ENCODE measurements around the gene CDH12. TPM values are rescaled to one million over a fixed set of nuclear protein-coding genes. Genes with fewer than 3 reads are reported as not detected.

CDH12 gene
- total RNA-seq, 1 donor from 2014 or later: not detected

GRCh38 chr5:21773456-21773855, 1079.7 kb downstream of the CDH12 start:
- intact Hi-C loops (cut with micrococcal nuclease): no loop called here

DNA sequence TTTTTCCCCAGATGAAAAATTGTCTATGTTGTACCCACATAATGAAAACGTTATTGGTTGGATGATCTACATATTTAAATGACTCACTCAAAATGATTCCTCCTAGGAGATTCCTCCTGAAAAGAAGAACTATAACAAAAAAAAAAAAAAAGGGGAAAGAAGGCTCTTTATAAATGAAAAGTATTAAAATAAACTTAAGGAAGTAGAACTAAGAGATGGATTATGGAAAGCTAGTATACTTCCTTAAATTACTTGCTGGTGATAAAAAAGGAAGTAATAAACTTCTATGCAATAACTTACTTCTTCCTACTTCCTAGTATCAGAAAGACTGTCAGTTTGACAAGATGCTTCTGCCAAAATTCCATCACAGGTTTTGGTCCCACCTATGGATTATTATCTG, 1087.7 kb downstream of the CDH12 start:
- intact Hi-C loops (cut with micrococcal nuclease): no loop called here

- intact Hi-C loops (cut with micrococcal nuclease): no loop called here
Observed at GRCh38 chr5:21739096-21739495, 1114.0 kb downstream of the CDH12 start.

DNA sequence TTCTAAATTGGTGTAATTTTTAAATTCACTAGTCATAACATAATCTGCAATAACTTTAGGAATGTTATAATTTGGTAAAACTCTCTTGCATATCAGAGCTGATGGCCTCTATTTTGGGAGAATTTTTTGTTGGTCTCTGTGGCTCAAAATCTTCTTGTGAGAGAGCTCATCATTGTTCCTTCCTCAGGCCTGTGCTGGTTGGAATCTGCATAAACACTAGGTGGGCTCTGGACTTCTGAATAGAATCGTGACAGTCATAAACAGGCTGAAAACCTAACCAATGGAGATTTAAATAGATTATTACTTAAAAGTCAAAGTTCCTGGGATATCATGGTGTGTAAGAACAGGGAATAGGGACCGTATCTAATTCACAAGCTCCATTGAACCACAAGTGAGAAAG, 1129.6 kb downstream of the CDH12 start:
- intact Hi-C loops (cut with micrococcal nuclease): no loop called here

DNA sequence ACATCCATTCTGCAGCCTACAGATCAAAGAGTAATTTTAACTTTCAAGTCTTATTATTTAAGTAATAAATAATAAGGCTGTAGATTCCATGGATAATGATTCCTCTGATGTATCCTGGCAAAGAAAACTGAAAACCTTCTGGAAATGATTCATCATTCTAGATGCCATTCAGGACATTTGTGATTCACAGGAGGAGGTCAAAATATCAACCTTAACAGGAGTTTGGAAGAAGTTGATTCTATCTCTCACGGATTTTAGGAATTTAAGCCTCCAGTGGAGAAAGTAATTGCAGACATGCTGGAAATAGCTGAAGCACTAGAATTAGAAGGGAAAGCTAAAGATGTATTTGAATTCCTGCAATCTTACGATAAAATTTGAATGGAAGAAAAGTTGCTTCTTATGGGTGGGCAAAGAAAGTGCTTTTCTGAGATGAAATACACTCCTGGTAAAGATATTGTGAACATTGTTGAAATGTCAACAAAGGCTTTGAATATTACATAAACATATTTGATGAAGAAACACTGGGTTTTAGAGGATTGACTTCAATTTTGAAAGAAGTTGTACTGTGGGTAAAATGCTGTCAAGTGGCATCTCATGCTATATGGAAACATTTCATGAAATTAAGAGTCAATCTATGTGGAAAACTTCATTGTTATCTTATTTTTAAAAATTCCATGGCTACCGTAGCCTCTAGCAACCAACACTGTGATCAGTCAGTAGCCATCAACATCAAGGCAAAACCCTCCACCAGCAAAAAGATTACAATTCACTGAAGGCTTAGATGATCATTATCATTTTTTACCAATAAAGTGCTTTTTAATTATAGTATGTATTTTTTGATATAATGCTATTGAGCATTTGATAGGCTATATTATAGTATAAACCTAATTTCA, 1141.0 kb downstream of the CDH12 start:
- intact Hi-C loops (cut with micrococcal nuclease): no loop called here

DNA sequence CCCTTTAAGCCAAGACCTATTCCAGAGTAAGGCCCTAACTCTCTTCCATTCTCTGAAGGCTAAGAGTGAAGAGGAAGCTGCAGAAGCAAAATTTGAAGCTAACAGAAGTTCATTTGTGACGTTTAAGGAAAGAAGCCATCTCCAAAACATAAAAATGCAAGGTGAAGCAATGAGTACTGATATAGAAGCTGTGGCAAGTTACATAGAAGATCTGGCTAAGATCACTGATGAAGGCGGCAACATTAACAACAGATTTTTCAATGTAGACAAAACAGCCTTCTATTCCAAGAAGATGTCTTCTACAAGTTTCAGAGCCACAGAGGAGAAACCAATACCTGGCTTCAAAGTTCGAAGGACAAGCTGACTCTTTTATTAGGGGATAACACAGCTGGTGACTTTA, 1143.4 kb downstream of the CDH12 start:
- intact Hi-C loops (cut with micrococcal nuclease): no loop called here

GRCh38 chr5:21704974-21705668, 1148.0 kb downstream of the CDH12 start:
- intact Hi-C loops (cut with micrococcal nuclease): no loop called here

DNA sequence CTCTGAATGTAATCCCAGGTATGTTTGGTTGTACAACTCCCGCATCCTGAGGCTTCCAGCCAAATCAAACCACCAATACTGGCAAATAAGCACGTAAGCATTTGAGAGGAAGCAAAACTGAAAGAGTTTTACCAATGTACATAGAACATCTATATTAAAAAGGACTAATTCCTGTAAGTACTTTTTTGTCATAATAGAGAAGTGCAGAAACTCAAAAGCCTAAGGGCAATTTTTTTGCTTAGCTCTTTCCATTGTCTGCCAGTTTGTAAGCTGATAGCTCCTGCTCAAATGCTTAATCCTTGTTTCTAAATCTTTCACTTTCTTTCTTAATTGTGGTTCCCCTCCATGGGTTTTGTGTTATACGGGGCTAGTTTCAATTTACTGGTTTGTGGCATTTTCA, 1151.8 kb downstream of the CDH12 start:
- intact Hi-C loops (cut with micrococcal nuclease): no loop called here

Data from T-helper 2 cell treated with Interferon-gamma antibody and Interleukin-4, amounts not matched to agents 100 ng/mL and 5 ng/mL, for 36 hours (primary cell).